Lower leg skin (tissue), 4 donors: ENCODE measurements around the gene CCDC188. TPM values are rescaled to one million over a fixed set of nuclear protein-coding genes. Genes with fewer than 3 reads are reported as not detected.

ENCODE experiments used
- DNase-seq, 2 donors: peaks; one replicate each; pipeline ENCODE4 v3.0.0-alpha.2; 2019; ENCODE audit warnings: low spot score in 2 of 2
- H3K4me3 ChIP-seq: fragments of 200-600 bp; sonication (generic); 2 replicates; pipeline ENCODE4 v1.5.1; 2017; ENCODE audit warnings: mild to moderate bottlenecking, low read depth; ENCODE audit not compliant: poor library complexity, severe bottlenecking
- CTCF ChIP-seq, 3 donors: fragments of 450-650 bp; IDR thresholded peaks; one replicate each; pipeline ENCODE4 v1.5.1; 2016; ENCODE audit warnings: antibody characterized with exemption in 3 of 3, mild to moderate bottlenecking in 3 of 3, moderate library complexity in 2 of 3
- POLR2A ChIP-seq, 2 donors: fragments of 450-650 bp; IDR thresholded peaks; one replicate each; pipeline ENCODE4 v1.6.1; 2016 to 2017; ENCODE audit warnings: antibody characterized with exemption in 2 of 2, mild to moderate bottlenecking in 1 of 2, moderate library complexity in 1 of 2
- WGBS, 2 donors: methylation state at CpG; one replicate each; pipeline ENCODE4 v1.1.5; 2018; 5-methylcytosine and 5-hydroxymethylcytosine counted together
- intact Hi-C: fragments of 100-400 bp; cut with DNase I; formaldehyde crosslinking; loops from one replicate; pipeline ENCODE4 v1.15.0; 2023; ENCODE audit warnings: low total_unique reads
- total RNA-seq, 4 donors: library from RNA; depleted of rRNA; stranded (reverse); fragments of >200 nt; gene quantifications; one replicate each; pipeline ENCODE4 v1.1.0, GENCODE V29; 2016

Gene CCDC188
- total RNA-seq, 4 donors from 2014 or later = 0.16 to 2.1 (median 1.7) TPM; not detected in 1

- WGBS, 2 donors = 81 to 83% methylated on average over 8 of the region's 9 CpGs
- TF ChIP-seq POLR2A (IDR thresholded peaks at IDR 0.05) = no peak
- no peak for TF ChIP-seq CTCF (IDR thresholded peaks at IDR 0.05)
- intact Hi-C loops = no loop called here
- no peak for DNase-seq
- H3K4me3 ChIP-seq = no peak overlapping the region
These were observed 31.5 kb upstream of the CCDC188 start for GRCh38 chr22:20182365-20182764.

GRCh38 chr22:20181884-20182236 lies 31.0 kb upstream of the CCDC188 start:
- TF ChIP-seq POLR2A (IDR thresholded peaks at IDR 0.05) (no peak), CTCF (IDR thresholded peaks at IDR 0.05) (no peak)
- intact Hi-C loops = no loop called here
- WGBS, 2 donors = 85 to 89% methylated on average over 11 to 18 of the region's 18 CpGs
- H3K4me3 ChIP-seq = no peak overlapping the region
- DNase-seq = no peak

GRCh38 chr22:20181194-20181883 lies 30.5 kb upstream of the CCDC188 start:
- no peak overlapping the region for H3K4me3 ChIP-seq
- TF ChIP-seq CTCF (IDR thresholded peaks at IDR 0.05) (no peak), POLR2A (IDR thresholded peaks at IDR 0.05) (no peak)
- intact Hi-C loops = no loop called here
- no peak for DNase-seq
- 65 to 66% methylated on average over 5 to 11 of the region's 17 CpGs for WGBS, 2 donors

DNA sequence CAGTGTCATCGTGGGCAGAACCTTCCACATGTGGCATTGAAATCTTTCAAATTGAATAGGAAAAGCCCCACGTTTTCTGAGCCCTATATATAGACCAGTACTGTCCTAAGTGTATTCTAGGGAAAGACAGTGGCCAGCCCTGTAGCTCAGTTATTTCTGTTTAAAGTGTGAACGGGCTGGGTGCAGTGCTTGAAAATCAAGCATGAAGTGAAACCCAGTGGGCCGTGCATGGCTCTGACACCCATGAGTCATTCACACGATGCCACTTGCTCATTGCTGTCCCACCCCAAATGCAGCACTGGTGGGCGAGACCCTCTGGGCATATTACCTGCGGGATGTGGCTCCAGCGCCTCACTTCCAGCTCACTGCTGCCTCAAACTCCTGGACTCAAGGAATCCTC lies 29.8 kb upstream of the CCDC188 start:
- no peak overlapping the region for H3K4me3 ChIP-seq
- WGBS, 2 donors = 72 to 78% methylated on average over 8 of the region's 8 CpGs
- intact Hi-C loops = no loop called here
- no peak for TF ChIP-seq CTCF (IDR thresholded peaks at IDR 0.05)
- TF ChIP-seq POLR2A (IDR thresholded peaks at IDR 0.05) = no peak
- DNase-seq = no peak

GRCh38 chr22:20180245-20180630 lies 29.4 kb upstream of the CCDC188 start:
- no peak overlapping the region for H3K4me3 ChIP-seq
- intact Hi-C loops = no loop called here
- DNase-seq = no peak
- WGBS, 2 donors = 82 to 91% methylated on average over 5 to 11 of the region's 13 CpGs
- TF ChIP-seq POLR2A (IDR thresholded peaks at IDR 0.05) (no peak), CTCF (IDR thresholded peaks at IDR 0.05) (no peak)
